Umbilical cord (tissue), 2 donors: Measurements from ENCODE around the gene ZNF566. TPM values are rescaled to one million over a fixed set of nuclear protein-coding genes. Genes with fewer than 3 reads are reported as not detected.
A peak's percentile ranks its signal among the peaks of the same experiment; 100 is the strongest.
"Not testable (repeated sequence)": the region's sequence is repeated elsewhere in the genome, so short reads cannot be mapped to it uniquely, and the experiment has no call there.

Experiments
- DNase-seq: peaks from one replicate; pipeline ENCODE4 v3.0.0-alpha.2; 2015; ENCODE audit warnings: low spot score
- total RNA-seq: library from RNA; depleted of rRNA; stranded (reverse); fragments of >200 nt; gene quantifications from one replicate; pipeline ENCODE4 v1.2.3, GENCODE V29; 2014; ENCODE audit warnings: low replicate concordance; ENCODE audit not compliant: insufficient read depth

The ZNF566 gene
- total RNA-seq: 34.2 TPM

GRCh38 chr19:36489118-36489919 lies at the start of gene ZNF566:
Gene ZNF566, minus strand, starts transcription at chr19:36489561. Its CDS starts 13,004 bp downstream, at chr19:36476557.
- DNase-seq: peak; percentile 99

- DNase-seq: peak; percentile 1
Measured at GRCh38 chr19:36528921-36529518, 39.7 kb upstream of the ZNF566 start.

- DNase-seq: peak; percentile 99
Measured at GRCh38 chr19:36528194-36528920, 39.0 kb upstream of the ZNF566 start, which contains the start of gene ZNF260. Gene ZNF260, minus strand, starts transcription at chr19:36528271. Its CDS starts 13,033 bp downstream, at chr19:36515238.

GRCh38 chr19:36527873-36528193 lies 38.5 kb upstream of the ZNF566 start:
- DNase-seq: no peak

GRCh38 chr19:36527341-36527740 lies 38.0 kb upstream of the ZNF566 start:
- no peak for DNase-seq

- no peak for DNase-seq
Measured at GRCh38 chr19:36526581-36526980, 37.2 kb upstream of the ZNF566 start.

GRCh38 chr19:36524617-36525016 lies 35.3 kb upstream of the ZNF566 start:
- DNase-seq: no peak

GRCh38 chr19:36514012-36514612 lies 24.8 kb upstream of the ZNF566 start:
- DNase-seq: no peak

- no peak for DNase-seq
Measured at GRCh38 chr19:36508325-36508724, 19.0 kb upstream of the ZNF566 start.

- DNase-seq: no peak
Measured at GRCh38 chr19:36501973-36502372, 12.6 kb upstream of the ZNF566 start.

- DNase-seq: no peak
Measured at GRCh38 chr19:36497001-36497400, 7.6 kb upstream of the ZNF566 start.

- DNase-seq: peak; percentile 5
Measured at GRCh38 chr19:36492689-36493453, 3.5 kb upstream of the ZNF566 start.

- DNase-seq: not testable (repeated sequence)
Measured at GRCh38 chr19:36490846-36491245, 1.5 kb upstream of the ZNF566 start.

- DNase-seq: no peak
Measured at GRCh38 chr19:36489920-36490415, 607 bp upstream of the ZNF566 start.

GRCh38 chr19:36488846-36489117 lies 579 bp downstream of the ZNF566 start:
- no peak for DNase-seq

GRCh38 chr19:36488118-36488845 lies 1.1 kb downstream of the ZNF566 start:
- no peak for DNase-seq

GRCh38 chr19:36483653-36484052 lies 5.7 kb downstream of the ZNF566 start:
- no peak for DNase-seq

- DNase-seq: no peak
Measured at GRCh38 chr19:36482876-36483275, 6.5 kb downstream of the ZNF566 start.

GRCh38 chr19:36460046-36460445 lies 29.3 kb downstream of the ZNF566 start:
- DNase-seq: no peak

GRCh38 chr19:36456831-36457230 lies 32.5 kb downstream of the ZNF566 start:
- DNase-seq: no peak
